Naive thymus-derived CD8-positive, alpha-beta T cell (primary cell): Measurements from ENCODE around the gene RRP1B. TPM values are rescaled to one million over a fixed set of nuclear protein-coding genes. Genes with fewer than 3 reads are reported as not detected.
A peak's percentile ranks its signal among the peaks of the same experiment; 100 is the strongest.

Experiments used
- ATAC-seq, 2 donors: fragments of 150-1000 bp; cut with Tn5 transposase in 1 of 2; sonication (Bioruptor Pico), chemical (Tn5 transposase) in 1 of 2; 1 replicate in 1 of 2; 2 replicates in 1 of 2; pipeline ENCODE4 v1.10.0; 2021; ENCODE audit warnings: mild to moderate bottlenecking in 2 of 2, moderate library complexity in 2 of 2
- POLR2A ChIA-PET: fragments of 350-600 bp; sonication (Branson Sonifier 250); formaldehyde crosslinking; loops from one replicate; lab custom pipeline; 2021; ENCODE audit warnings: antibody characterized with exemption; lab: Charles Lee
- DNase-seq, 10 donors: peaks; one replicate each; pipeline versions ENCODE4 v3.0.0 to v3.0.0-alpha.2; 2020 to 2022
- H3K27ac Mint-ChIP-seq, 10 donors: one replicate each; pipeline ENCODE4 v1.8.0; 2020 to 2022; ENCODE audit warnings: mild to moderate bottlenecking in 10 of 10, mixed read lengths in 10 of 10, moderate library complexity in 4 of 10, inconsistent platforms in 1 of 10
- H3K27me3 Mint-ChIP-seq, 5 donors: one replicate each; pipeline ENCODE4 v1.8.0; 2021 to 2022; ENCODE audit warnings: mixed read lengths in 5 of 5
- H3K36me3 Mint-ChIP-seq, 3 donors: one replicate each; pipeline ENCODE4 v1.8.0; 2020 to 2022; ENCODE audit warnings: mixed read lengths in 3 of 3, mild to moderate bottlenecking in 2 of 3, inconsistent platforms in 1 of 3
- H3K4me1 Mint-ChIP-seq, 4 donors: one replicate each; pipeline ENCODE4 v1.8.0; 2021 to 2022; ENCODE audit warnings: mixed read lengths in 4 of 4
- H3K4me3 Mint-ChIP-seq, 10 donors: one replicate each; pipeline ENCODE4 v1.8.0; 2020 to 2022; ENCODE audit warnings: mild to moderate bottlenecking in 10 of 10, mixed read lengths in 10 of 10, moderate library complexity in 6 of 10, inconsistent platforms in 1 of 10
- H3K9me3 Mint-ChIP-seq, 9 donors: one replicate each; pipeline ENCODE4 v1.8.0; 2020 to 2022; ENCODE audit warnings: mixed read lengths in 9 of 9, mild to moderate bottlenecking in 3 of 9, inconsistent platforms in 1 of 9, moderate library complexity in 1 of 9
- polyA plus RNA-seq, 3 donors: library from polyadenylated mRNA; unstranded; fragments of 300-500 nt; fragmentation: Illumina TruSeq; gene quantifications; one replicate each; pipeline ENCODE4 v1.2.3, GENCODE V29; 2021
- total RNA-seq, 8 experiments: library from RNA in 2 of 8; stranded (reverse) in 2 of 8; gene quantifications; one replicate each; pipeline ENCODE4 v1.2.3 and lab custom pipeline; 2021 to 2026

Gene RRP1B
- total and polyA plus RNA-seq, 5 experiments from 2014 or later = 29.0 to 48.4 (median 39.6) TPM

DNA sequence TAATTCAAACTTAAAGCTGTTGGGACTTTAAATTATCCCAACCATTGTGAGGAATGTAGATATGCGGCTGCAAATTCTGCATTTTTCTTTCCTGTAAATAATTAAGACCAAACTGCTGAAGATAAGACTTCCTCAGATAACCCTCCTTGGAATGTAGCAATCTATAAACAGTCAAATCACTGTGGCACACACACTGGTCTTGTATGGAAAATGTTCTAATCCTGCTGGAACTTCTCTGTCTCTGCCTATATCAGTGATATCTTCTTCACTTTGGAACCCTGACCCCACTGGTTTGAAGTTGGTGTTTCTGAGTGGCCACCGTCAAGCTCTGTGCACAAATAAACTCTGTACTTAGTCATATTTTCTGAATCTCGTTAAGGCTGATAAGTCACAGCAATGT is 33.0 kb upstream of the RRP1B start:
- H3K4me3 Mint-ChIP-seq = no peak overlapping the region
- H3K27me3 Mint-ChIP-seq = no peaks in the 10 kb centered on the region
- POLR2A ChIA-PET = no interaction called here
- ATAC-seq = no peak
- peaks cover 0 to 16% (median 11%) of the 10 kb centered on the region in 3 donors for H3K36me3 Mint-ChIP-seq
- H3K27ac Mint-ChIP-seq = no peak overlapping the region
- H3K4me1 Mint-ChIP-seq = peaks cover 0 to 2% (median 0%) of the 10 kb centered on the region in 4 donors
- peaks cover 0 to 2% (median 0%) of the 10 kb centered on the region in 9 donors for H3K9me3 Mint-ChIP-seq
- DNase-seq = no peak

- Mint-ChIP-seq H3K27me3 (no peaks in the 10 kb centered on the region), H3K9me3 (peaks cover 0 to 2% (median 0%) of the 10 kb centered on the region in 9 donors), H3K27ac (no peak overlapping the region), H3K4me1 (no peaks in the 10 kb centered on the region), H3K4me3 (no peak overlapping the region), H3K36me3 (peaks cover 0 to 16% (median 11%) of the 10 kb centered on the region in 3 donors)
- ATAC-seq = no peak
- no peak for DNase-seq
- POLR2A ChIA-PET = no interaction called here
Observed at GRCh38 chr21:43627527-43627926, 31.8 kb upstream of the RRP1B start.

- ATAC-seq = no peak
- DNase-seq = no peak
- H3K4me1 Mint-ChIP-seq = no peaks in the 10 kb centered on the region
- POLR2A ChIA-PET = no interaction called here
- H3K27me3 Mint-ChIP-seq = no peaks in the 10 kb centered on the region
- no peaks in the 10 kb centered on the region for H3K9me3 Mint-ChIP-seq
- H3K36me3 Mint-ChIP-seq = peaks cover 0 to 16% (median 11%) of the 10 kb centered on the region in 3 donors
- peak overlapping the region in 2 of 10 donors; percentile 15 to 33 for H3K27ac Mint-ChIP-seq
- H3K4me3 Mint-ChIP-seq = no peak overlapping the region
Observed at GRCh38 chr21:43631411-43632107, 27.8 kb upstream of the RRP1B start.

- DNase-seq (no peak), ATAC-seq (no peak)
- Mint-ChIP-seq H3K36me3 (peaks cover 0 to 16% (median 11%) of the 10 kb centered on the region in 3 donors), H3K4me3 (no peak overlapping the region), H3K27ac (no peak overlapping the region), H3K27me3 (no peaks in the 10 kb centered on the region), H3K4me1 (no peaks in the 10 kb centered on the region), H3K9me3 (no peaks in the 10 kb centered on the region)
- POLR2A ChIA-PET = no interaction called here
Observed at GRCh38 chr21:43632373-43632905, 26.9 kb upstream of the RRP1B start.

- Mint-ChIP-seq H3K9me3 (no peaks in the 10 kb centered on the region), H3K27me3 (no peaks in the 10 kb centered on the region), H3K4me3 (no peak overlapping the region), H3K27ac (no peak overlapping the region), H3K4me1 (no peaks in the 10 kb centered on the region), H3K36me3 (peaks cover 0 to 6% (median 4%) of the 10 kb centered on the region in 3 donors)
- DNase-seq = no peak
- ATAC-seq = no peak
- POLR2A ChIA-PET = no interaction called here
Observed at GRCh38 chr21:43634618-43635017, 24.7 kb upstream of the RRP1B start.

DNA sequence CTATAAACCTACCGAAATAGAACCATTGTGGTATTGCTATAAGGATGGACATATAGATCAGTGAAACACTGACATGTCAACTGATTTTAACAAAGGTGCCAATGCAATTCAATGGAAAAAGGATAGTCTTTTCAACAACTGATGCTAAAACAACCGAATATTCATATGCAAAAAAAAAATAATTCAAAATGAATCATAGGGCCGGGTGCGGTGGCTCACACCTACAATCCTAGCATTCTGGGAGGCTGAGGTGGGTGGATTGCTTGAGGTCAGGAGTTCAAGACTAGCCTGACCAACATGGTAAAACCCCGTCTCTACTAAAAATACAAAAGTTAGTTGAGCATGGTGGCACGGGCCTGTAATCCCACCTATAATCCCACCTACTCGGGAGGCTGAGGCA is 23.9 kb upstream of the RRP1B start:
- Mint-ChIP-seq H3K9me3 (no peaks in the 10 kb centered on the region), H3K36me3 (peaks cover 0 to under 1% (median under 1%) of the 10 kb centered on the region in 3 donors), H3K4me1 (no peaks in the 10 kb centered on the region), H3K4me3 (no peak overlapping the region), H3K27ac (no peak overlapping the region), H3K27me3 (no peaks in the 10 kb centered on the region)
- POLR2A ChIA-PET = no interaction called here
- ATAC-seq = no peak
- no peak for DNase-seq

GRCh38 chr21:43637530-43638158 is 21.7 kb upstream of the RRP1B start:
- no peak overlapping the region for H3K4me3 Mint-ChIP-seq
- no peaks in the 10 kb centered on the region for H3K27me3 Mint-ChIP-seq
- no peak for DNase-seq
- H3K9me3 Mint-ChIP-seq = no peaks in the 10 kb centered on the region
- no peaks in the 10 kb centered on the region for H3K4me1 Mint-ChIP-seq
- POLR2A ChIA-PET = no interaction called here
- peak overlapping the region in 2 of 10 donors; percentile 16 to 61 for H3K27ac Mint-ChIP-seq
- no peak for ATAC-seq
- H3K36me3 Mint-ChIP-seq = no peaks in the 10 kb centered on the region

GRCh38 chr21:43639470-43640353 is 19.6 kb upstream of the RRP1B start:
- ATAC-seq = no peak
- Mint-ChIP-seq H3K36me3 (no peaks in the 10 kb centered on the region), H3K27me3 (no peaks in the 10 kb centered on the region), H3K9me3 (no peaks in the 10 kb centered on the region), H3K27ac (no peak overlapping the region), H3K4me1 (peaks cover 0 to 1% (median 0%) of the 10 kb centered on the region in 4 donors), H3K4me3 (no peak overlapping the region)
- POLR2A ChIA-PET = no interaction called here
- no peak for DNase-seq

DNA sequence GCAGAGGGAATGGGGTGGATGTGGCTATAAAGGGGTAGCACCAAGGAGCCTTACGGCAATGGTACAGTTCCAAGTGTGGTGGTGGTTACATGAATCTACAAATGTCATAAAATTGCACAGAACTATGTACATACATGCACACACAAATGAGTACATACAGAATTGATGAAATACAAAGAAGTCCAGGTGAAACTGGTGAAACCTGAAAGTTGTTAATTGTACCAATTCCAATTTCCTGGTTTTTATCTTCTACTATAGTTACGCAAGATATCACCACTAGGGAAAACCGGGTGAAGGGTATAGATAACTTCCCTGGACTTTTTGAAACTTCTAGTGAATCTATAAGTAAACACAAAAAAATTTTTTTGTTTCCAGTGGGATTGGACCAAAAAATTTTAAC is 19.0 kb upstream of the RRP1B start:
- no peaks in the 10 kb centered on the region for H3K9me3 Mint-ChIP-seq
- H3K27ac Mint-ChIP-seq = no peak overlapping the region
- peaks cover 2 to 8% (median 3%) of the 10 kb centered on the region in 4 donors for H3K4me1 Mint-ChIP-seq
- H3K4me3 Mint-ChIP-seq = no peak overlapping the region
- H3K27me3 Mint-ChIP-seq = no peaks in the 10 kb centered on the region
- H3K36me3 Mint-ChIP-seq = no peaks in the 10 kb centered on the region
- DNase-seq (no peak), ATAC-seq (no peak)
- POLR2A ChIA-PET = no interaction called here

DNA sequence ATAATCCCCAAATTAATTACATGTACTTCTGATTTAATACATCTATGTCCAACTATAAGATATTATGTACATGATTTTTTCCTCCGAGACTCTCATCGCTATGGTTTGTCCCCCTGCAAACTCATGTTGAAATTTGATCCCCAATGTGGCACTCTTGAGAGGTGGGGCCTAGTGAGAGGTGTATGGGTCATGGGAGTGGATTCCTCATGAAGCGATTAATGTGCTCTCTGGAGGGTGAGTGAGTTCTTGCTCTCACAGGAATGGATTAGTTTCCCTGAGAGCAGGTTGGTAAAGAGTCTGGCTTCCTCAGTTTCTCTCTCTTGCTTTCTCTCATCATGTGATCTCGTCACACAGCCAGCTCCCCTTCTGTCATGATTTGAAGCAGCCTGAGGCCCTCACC is 16.2 kb upstream of the RRP1B start:
- no peak overlapping the region for H3K27ac Mint-ChIP-seq
- no peaks in the 10 kb centered on the region for H3K36me3 Mint-ChIP-seq
- DNase-seq = no peak
- H3K9me3 Mint-ChIP-seq = no peaks in the 10 kb centered on the region
- ATAC-seq = no peak
- no peak overlapping the region for H3K4me3 Mint-ChIP-seq
- H3K27me3 Mint-ChIP-seq = peaks cover 0 to 2% (median 0%) of the 10 kb centered on the region in 5 donors
- peaks cover 13 to 22% (median 15%) of the 10 kb centered on the region in 4 donors for H3K4me1 Mint-ChIP-seq
- POLR2A ChIA-PET = no interaction called here

DNA sequence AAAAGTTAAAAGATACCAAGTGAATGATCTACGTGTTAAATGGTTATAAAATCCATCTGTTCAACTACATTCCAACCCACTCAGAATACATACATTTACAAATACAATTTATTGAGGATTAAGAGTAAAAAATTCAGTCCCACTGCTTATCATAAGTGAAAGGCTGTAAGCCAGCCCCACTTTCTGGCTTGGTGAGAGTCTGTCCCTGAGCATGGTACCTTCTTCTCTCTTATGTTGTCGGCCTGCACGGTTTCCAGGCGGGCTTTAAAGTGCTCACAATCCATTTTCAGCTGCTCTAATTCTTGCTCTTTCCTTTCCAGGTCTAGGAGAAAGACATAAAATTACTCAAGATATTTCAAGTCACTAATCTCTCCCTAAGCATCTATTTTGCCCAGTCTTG is 15.3 kb upstream of the RRP1B start:
- no peak overlapping the region for H3K4me3 Mint-ChIP-seq
- peaks cover 0 to 2% (median 0%) of the 10 kb centered on the region in 5 donors for H3K27me3 Mint-ChIP-seq
- H3K9me3 Mint-ChIP-seq = no peaks in the 10 kb centered on the region
- H3K27ac Mint-ChIP-seq = no peak overlapping the region
- POLR2A ChIA-PET = no interaction called here
- DNase-seq = no peak
- no peaks in the 10 kb centered on the region for H3K36me3 Mint-ChIP-seq
- peaks cover 15 to 22% (median 15%) of the 10 kb centered on the region in 4 donors for H3K4me1 Mint-ChIP-seq
- ATAC-seq = no peak

- Mint-ChIP-seq H3K9me3 (no peaks in the 10 kb centered on the region), H3K27ac (peak overlapping the region in 1 of 10 donors; percentile 74), H3K4me3 (no peak overlapping the region), H3K4me1 (peaks cover 15 to 22% (median 15%) of the 10 kb centered on the region in 4 donors), H3K36me3 (no peaks in the 10 kb centered on the region), H3K27me3 (peaks cover 0 to 2% (median 0%) of the 10 kb centered on the region in 5 donors)
- POLR2A ChIA-PET = no interaction called here
- ATAC-seq (no peak), DNase-seq (no peak)
Observed at GRCh38 chr21:43644609-43645008, 14.8 kb upstream of the RRP1B start.
